ENCODE data around the gene NEDD9.

NEDD9 gene, protein sequence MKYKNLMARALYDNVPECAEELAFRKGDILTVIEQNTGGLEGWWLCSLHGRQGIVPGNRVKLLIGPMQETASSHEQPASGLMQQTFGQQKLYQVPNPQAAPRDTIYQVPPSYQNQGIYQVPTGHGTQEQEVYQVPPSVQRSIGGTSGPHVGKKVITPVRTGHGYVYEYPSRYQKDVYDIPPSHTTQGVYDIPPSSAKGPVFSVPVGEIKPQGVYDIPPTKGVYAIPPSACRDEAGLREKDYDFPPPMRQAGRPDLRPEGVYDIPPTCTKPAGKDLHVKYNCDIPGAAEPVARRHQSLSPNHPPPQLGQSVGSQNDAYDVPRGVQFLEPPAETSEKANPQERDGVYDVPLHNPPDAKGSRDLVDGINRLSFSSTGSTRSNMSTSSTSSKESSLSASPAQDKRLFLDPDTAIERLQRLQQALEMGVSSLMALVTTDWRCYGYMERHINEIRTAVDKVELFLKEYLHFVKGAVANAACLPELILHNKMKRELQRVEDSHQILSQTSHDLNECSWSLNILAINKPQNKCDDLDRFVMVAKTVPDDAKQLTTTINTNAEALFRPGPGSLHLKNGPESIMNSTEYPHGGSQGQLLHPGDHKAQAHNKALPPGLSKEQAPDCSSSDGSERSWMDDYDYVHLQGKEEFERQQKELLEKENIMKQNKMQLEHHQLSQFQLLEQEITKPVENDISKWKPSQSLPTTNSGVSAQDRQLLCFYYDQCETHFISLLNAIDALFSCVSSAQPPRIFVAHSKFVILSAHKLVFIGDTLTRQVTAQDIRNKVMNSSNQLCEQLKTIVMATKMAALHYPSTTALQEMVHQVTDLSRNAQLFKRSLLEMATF

DNA sequence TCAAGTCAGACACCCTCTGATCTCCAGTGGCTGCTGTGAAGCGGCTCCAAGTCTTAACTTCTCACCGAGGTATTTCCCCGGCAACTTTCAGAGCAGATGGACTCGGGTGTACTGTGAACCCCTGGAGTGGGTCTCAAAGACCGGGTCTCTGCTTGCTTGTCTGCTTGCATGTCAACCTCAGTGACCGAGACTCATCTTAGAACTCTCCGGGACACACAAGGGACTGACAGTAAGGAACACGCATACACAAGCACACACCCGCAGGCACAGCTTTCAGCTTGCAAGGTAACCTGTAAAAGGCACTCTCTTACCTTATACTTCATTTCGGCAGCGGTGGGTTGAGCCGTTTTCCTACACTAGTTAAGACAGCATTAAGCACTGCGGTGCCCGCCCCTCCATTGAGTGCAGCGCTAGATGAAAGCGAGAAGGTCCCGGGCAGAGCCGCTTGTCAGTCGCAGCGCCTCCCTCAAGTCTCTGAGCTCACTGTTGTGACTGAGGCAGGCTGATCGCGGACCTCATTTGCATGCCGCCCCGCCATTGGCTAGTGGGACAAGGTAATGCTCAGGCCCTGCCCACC is at the start of gene NEDD9:
NEDD9 (minus strand) TSS at position 476 of the 577 bp plus-strand sequence; CDS start at position 323, 153 bp downstream.
- Histone ChIP-seq H3K27me3 (ENCODE audit: control insufficient read depth, insufficient read depth, low read length) (no peaks in the 10 kb centered on the region), H3K4me1 (ENCODE audit: control insufficient read depth, low read depth, low read length) (peaks cover 28% of the 10 kb centered on the region), H3K27ac (ENCODE audit: low read length) (peak within 1 kb of the TSS; percentile 36), H3K9me3 (ENCODE audit: control insufficient read depth, low read depth, low read length) (no peaks in the 10 kb centered on the region), H3K4me3 (ENCODE audit: low read length) (peak within 1 kb of the TSS; percentile 69), H3K36me3 (ENCODE audit: control insufficient read depth, low read depth, low read length) (no peaks in the 10 kb centered on the region), H3K9ac (ENCODE audit: low read length) (peak within 1 kb of the TSS; percentile 63)

DNA sequence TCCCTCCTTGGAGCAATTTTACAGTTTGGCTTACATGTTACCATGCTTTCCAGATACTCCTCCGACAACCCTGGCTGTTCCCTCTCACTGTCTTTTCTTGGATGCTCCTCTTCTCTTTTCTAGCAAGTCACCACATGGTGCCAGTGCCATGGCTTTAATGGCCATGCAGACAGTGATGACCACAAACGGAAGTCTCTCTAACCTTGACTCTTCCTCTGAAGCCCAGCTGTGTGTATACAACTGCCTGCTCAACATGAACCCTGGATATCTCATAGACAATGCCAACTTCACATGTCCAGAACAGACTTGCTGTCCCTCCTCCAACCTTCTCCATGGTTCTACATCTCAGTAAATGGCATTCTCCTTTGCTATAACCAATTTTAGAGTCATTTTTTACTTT is 49.8 kb upstream of the NEDD9 start:
- H3K4me1 ChIP-seq (ENCODE audit: control insufficient read depth, low read depth, low read length): peaks cover 10% of the 10 kb centered on the region
- H3K27ac ChIP-seq (ENCODE audit: low read length): no peak overlapping the region
- H3K27me3 ChIP-seq (ENCODE audit: control insufficient read depth, insufficient read depth, low read length): no peaks in the 10 kb centered on the region
- H3K4me3 ChIP-seq (ENCODE audit: low read length): no peak overlapping the region
- no peaks in the 10 kb centered on the region for H3K36me3 ChIP-seq (ENCODE audit: control insufficient read depth, low read depth, low read length)
- no peaks in the 10 kb centered on the region for H3K9me3 ChIP-seq (ENCODE audit: control insufficient read depth, low read depth, low read length)
- H3K9ac ChIP-seq (ENCODE audit: low read length): no peak overlapping the region

DNA sequence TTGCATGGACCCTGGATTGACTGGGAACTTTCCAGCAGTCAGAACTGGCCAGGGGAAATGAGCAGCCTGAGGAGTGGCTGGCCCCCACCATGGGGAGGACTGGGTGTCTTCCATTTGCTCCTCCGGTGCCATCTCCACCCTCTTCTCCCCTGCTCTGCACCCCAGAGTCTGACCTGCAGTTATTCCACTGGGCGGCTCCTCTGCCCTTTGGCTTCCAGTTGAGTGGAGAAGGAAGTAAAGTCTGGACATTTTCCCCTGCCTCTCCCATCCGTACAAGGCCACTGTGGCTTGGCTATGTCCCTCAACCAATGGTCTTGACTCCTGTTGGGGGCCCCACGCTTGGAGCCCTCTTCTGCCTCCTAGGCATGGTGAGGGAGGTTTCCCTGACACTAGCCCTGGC is 47.9 kb upstream of the NEDD9 start:
- Histone ChIP-seq H3K9ac (ENCODE audit: low read length) (no peak overlapping the region), H3K9me3 (ENCODE audit: control insufficient read depth, low read depth, low read length) (no peaks in the 10 kb centered on the region), H3K27me3 (ENCODE audit: control insufficient read depth, insufficient read depth, low read length) (no peaks in the 10 kb centered on the region), H3K27ac (ENCODE audit: low read length) (no peak overlapping the region), H3K4me1 (ENCODE audit: control insufficient read depth, low read depth, low read length) (peaks cover 18% of the 10 kb centered on the region), H3K36me3 (ENCODE audit: control insufficient read depth, low read depth, low read length) (no peaks in the 10 kb centered on the region), H3K4me3 (ENCODE audit: low read length) (no peak overlapping the region)

DNA sequence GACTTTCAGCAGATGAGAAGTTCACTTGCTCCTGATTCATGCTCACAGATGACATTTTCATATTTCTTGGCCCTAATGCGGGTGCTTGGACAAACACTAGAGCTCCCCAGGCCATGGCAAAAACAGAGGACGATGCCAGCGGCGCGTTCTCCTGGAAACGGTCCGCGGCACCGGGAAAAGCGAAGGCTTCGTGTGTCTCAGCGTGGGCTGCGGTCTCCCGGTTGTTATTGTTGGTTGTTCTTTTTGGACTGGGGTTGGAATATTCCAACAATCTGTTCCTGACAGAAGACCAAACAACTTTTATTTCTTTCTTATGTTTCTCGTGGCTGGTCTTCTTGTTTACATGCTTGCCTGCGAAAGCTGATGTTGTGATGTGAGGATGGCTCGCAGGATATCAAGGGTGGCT is 46.8 kb upstream of the NEDD9 start:
- peaks cover 18% of the 10 kb centered on the region for H3K4me1 ChIP-seq (ENCODE audit: control insufficient read depth, low read depth, low read length)
- H3K9ac ChIP-seq (ENCODE audit: low read length): no peak overlapping the region
- H3K27ac ChIP-seq (ENCODE audit: low read length): no peak overlapping the region
- H3K36me3 ChIP-seq (ENCODE audit: control insufficient read depth, low read depth, low read length): no peaks in the 10 kb centered on the region
- H3K9me3 ChIP-seq (ENCODE audit: control insufficient read depth, low read depth, low read length): no peaks in the 10 kb centered on the region
- no peaks in the 10 kb centered on the region for H3K27me3 ChIP-seq (ENCODE audit: control insufficient read depth, insufficient read depth, low read length)
- no peak overlapping the region for H3K4me3 ChIP-seq (ENCODE audit: low read length)

DNA sequence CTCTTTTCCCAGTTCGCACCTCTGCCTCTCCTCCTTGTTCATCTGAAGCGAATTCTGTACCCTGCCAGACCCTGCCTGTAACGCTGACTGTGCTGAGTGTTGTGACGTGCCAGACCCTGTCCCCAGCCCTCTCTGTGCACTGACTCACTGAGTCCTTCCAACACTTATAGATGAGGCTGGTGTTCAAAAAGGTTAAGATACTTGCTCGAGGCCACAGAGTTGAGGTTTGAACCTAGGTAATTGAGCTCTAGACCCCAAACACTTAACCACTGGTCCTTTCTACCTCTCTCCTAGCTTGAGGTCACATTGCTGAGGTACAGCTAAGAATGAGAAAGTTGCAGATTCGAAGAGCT is 45.7 kb upstream of the NEDD9 start:
- H3K9me3 ChIP-seq (ENCODE audit: control insufficient read depth, low read depth, low read length): no peaks in the 10 kb centered on the region
- H3K9ac ChIP-seq (ENCODE audit: low read length): no peak overlapping the region
- no peak overlapping the region for H3K4me3 ChIP-seq (ENCODE audit: low read length)
- no peaks in the 10 kb centered on the region for H3K36me3 ChIP-seq (ENCODE audit: control insufficient read depth, low read depth, low read length)
- H3K27me3 ChIP-seq (ENCODE audit: control insufficient read depth, insufficient read depth, low read length): no peaks in the 10 kb centered on the region
- H3K4me1 ChIP-seq (ENCODE audit: control insufficient read depth, low read depth, low read length): peaks cover 18% of the 10 kb centered on the region
- H3K27ac ChIP-seq (ENCODE audit: low read length): no peak overlapping the region

DNA sequence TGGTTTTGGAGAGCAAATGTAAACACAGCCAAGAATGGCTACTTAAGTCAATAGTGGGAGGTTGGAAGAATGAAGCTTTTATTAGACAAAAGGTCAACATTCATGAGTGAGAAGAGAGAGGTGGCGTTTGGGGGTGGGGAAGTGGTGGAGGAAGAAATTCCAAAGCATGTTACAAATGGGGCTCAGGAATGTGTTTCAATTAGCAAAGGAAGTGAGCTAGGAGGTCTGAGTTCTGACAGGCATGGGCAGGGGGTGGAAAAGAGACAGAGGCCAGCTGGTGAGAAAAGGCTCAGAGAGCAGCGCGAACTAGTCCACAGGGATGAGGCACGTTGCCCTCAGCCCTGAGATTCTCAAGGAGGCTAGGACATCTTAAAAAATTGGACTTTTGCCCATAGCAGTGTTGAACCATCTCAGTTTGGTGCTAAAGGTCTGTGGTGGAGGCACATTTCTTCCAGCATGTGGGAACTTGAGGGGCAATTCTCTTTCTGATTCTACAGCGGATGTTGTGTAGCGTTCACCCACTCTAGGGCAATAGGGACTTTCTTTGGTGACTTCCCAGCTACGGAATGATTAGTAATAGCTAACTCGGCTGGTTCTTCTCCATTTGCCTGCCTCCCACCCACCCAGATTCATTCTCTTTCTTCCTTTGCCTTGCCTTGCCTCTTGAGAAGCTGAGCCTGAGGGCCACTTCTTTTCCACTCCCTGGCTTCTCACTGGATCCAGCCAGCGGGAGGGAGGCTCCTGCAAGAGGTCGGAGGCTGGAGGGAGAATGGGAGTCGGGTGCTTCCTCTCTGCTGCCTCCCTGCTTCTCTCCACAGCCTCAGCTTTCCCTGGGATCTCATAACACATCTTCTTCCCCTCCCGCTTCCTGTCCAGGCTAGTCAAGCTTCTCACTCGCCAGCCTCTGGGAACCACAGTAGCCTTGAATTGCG is 45.1 kb upstream of the NEDD9 start:
- Histone ChIP-seq H3K4me1 (ENCODE audit: control insufficient read depth, low read depth, low read length) (peaks cover 18% of the 10 kb centered on the region), H3K36me3 (ENCODE audit: control insufficient read depth, low read depth, low read length) (no peaks in the 10 kb centered on the region), H3K4me3 (ENCODE audit: low read length) (peak overlapping the region; percentile 9), H3K9me3 (ENCODE audit: control insufficient read depth, low read depth, low read length) (no peaks in the 10 kb centered on the region), H3K27ac (ENCODE audit: low read length) (no peak overlapping the region), H3K9ac (ENCODE audit: low read length) (no peak overlapping the region), H3K27me3 (ENCODE audit: control insufficient read depth, insufficient read depth, low read length) (no peaks in the 10 kb centered on the region)

DNA sequence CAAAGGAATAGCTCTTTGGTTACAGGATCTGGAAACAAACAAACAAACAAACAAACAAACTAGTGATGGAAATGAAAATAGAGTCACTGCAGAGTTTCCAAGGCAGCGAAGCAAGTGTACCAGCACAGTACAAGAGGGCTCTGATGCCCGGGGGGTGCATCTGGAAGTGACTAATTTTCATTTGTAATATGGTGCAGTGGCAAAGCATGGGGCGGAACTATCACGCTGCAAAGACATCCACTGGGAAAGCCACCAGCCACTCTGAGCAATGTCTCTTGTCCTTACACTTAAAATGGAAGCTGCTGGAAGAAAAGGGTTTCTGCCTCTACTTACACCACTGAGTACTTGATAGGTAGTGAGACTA is 44.4 kb upstream of the NEDD9 start:
- no peak overlapping the region for H3K27ac ChIP-seq (ENCODE audit: low read length)

DNA sequence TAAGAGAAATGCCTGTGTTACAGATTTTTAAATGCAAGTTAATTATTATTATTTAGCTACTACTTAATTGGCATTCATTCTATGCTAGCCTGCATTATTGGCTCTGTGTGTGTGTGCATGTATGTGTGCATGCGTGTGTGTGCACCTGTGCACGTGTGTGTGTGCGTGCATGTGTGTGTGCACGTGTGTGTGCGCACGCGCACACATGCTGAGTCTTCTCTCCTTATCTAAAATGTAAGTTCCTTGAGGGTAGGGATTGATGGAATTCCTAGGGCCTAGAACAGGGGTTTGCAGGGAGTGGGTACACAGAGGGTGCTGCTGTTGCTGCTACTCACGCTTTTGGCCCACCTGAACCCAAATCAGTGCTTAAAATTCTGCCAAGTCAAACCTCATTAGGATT is 43.8 kb upstream of the NEDD9 start:
- no peaks in the 10 kb centered on the region for H3K27me3 ChIP-seq (ENCODE audit: control insufficient read depth, insufficient read depth, low read length)
- H3K4me3 ChIP-seq (ENCODE audit: low read length): no peak overlapping the region
- no peaks in the 10 kb centered on the region for H3K9me3 ChIP-seq (ENCODE audit: control insufficient read depth, low read depth, low read length)
- no peak overlapping the region for H3K27ac ChIP-seq (ENCODE audit: low read length)
- no peaks in the 10 kb centered on the region for H3K36me3 ChIP-seq (ENCODE audit: control insufficient read depth, low read depth, low read length)
- H3K4me1 ChIP-seq (ENCODE audit: control insufficient read depth, low read depth, low read length): peaks cover 18% of the 10 kb centered on the region
- no peak overlapping the region for H3K9ac ChIP-seq (ENCODE audit: low read length)

More for the DNA sequence above, 44.4 kb upstream of the NEDD9 start:
- Histone ChIP-seq H3K36me3 (ENCODE audit: control insufficient read depth, low read depth, low read length) (no peaks in the 10 kb centered on the region), H3K4me3 (ENCODE audit: low read length) (peak overlapping the region; percentile 1), H3K27me3 (ENCODE audit: control insufficient read depth, insufficient read depth, low read length) (no peaks in the 10 kb centered on the region), H3K9me3 (ENCODE audit: control insufficient read depth, low read depth, low read length) (no peaks in the 10 kb centered on the region), H3K9ac (ENCODE audit: low read length) (no peak overlapping the region), H3K4me1 (ENCODE audit: control insufficient read depth, low read depth, low read length) (peaks cover 18% of the 10 kb centered on the region)

DNA sequence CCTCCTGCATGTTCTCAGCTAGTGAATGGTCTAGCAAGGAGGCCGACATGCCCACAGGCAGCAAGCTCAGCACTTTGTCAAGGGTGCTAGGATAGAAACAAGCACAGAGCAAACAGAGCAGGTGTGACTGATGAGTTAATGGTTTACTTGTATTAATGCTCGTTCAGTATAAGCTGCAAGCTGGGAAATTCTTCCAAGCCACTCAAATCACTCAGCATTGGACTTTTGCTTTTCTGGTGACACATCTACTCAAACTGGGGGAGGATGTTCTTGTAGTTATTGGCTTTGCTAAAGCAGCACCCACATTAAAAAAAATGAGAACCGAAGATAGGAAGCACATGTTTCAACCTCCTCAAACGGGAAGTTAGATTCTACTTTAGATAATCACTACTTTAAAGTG is 43.1 kb upstream of the NEDD9 start:
- H3K27ac ChIP-seq (ENCODE audit: low read length): no peak overlapping the region
- no peaks in the 10 kb centered on the region for H3K36me3 ChIP-seq (ENCODE audit: control insufficient read depth, low read depth, low read length)
- H3K4me1 ChIP-seq (ENCODE audit: control insufficient read depth, low read depth, low read length): peaks cover 18% of the 10 kb centered on the region
- H3K9ac ChIP-seq (ENCODE audit: low read length): no peak overlapping the region
- no peaks in the 10 kb centered on the region for H3K27me3 ChIP-seq (ENCODE audit: control insufficient read depth, insufficient read depth, low read length)
- H3K4me3 ChIP-seq (ENCODE audit: low read length): no peak overlapping the region
- no peaks in the 10 kb centered on the region for H3K9me3 ChIP-seq (ENCODE audit: control insufficient read depth, low read depth, low read length)

DNA sequence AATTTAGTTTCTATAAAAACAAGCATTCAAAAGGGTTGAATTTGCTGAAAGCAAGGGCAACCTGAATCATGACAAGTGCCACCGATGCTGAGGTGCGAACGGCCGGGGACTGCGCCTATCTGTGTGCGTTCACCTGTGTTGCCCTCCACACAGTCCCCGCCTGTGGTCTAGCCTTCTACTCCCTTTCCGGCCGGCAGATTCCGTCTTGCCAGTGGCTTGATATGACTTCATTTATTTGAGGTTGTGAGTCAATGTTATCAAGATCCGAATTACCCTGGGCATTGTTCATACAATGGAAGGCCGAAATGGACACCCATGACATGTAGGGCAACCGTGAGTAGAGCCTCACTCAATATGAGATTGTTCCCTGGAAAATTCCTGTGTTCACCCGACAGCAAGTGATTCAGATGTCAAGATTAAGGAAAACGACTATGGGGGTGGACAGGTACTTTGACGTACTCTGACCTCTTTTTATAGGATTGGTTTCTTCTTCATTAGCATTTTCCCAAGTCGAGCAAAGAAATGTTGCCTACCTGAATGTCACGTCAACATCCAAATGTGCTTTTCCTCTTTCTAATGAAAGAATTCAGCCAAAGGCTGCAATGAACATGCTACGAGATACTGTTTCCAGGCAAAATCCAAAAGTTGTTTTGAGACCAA is 41.1 kb upstream of the NEDD9 start:
- Histone ChIP-seq H3K9me3 (ENCODE audit: control insufficient read depth, low read depth, low read length) (no peaks in the 10 kb centered on the region), H3K4me3 (ENCODE audit: low read length) (no peak overlapping the region), H3K27ac (ENCODE audit: low read length) (no peak overlapping the region), H3K9ac (ENCODE audit: low read length) (no peak overlapping the region), H3K27me3 (ENCODE audit: control insufficient read depth, insufficient read depth, low read length) (no peaks in the 10 kb centered on the region), H3K4me1 (ENCODE audit: control insufficient read depth, low read depth, low read length) (peaks cover 18% of the 10 kb centered on the region), H3K36me3 (ENCODE audit: control insufficient read depth, low read depth, low read length) (no peaks in the 10 kb centered on the region)

All from iPS-18a (cell line).